Brain microvascular endothelial cell (primary cell): ENCODE results near the gene CADM4.

Experiments used
- DNase-seq: peaks from one replicate; pipeline ENCODE4 v3.0.0-alpha.2; 2020
- H3K27ac ChIP-seq: fragments of 250-450 bp; sonication (Bioruptor Pico); 2 replicates; pipeline ENCODE4 v1.5.1; 2020; ENCODE audit warnings: mild to moderate bottlenecking, moderate library complexity
- H3K27me3 ChIP-seq: fragments of 250-450 bp; sonication (Bioruptor Pico); replicated peaks from 2 replicates; pipeline ENCODE4 v1.5.1; 2020; ENCODE audit warnings: mild to moderate bottlenecking
- H3K36me3 ChIP-seq: fragments of 250-450 bp; sonication (Bioruptor Pico); replicated peaks from 2 replicates; pipeline ENCODE4 v1.5.1; 2020; ENCODE audit warnings: mild to moderate bottlenecking
- H3K4me3 ChIP-seq: 2 replicates; pipeline ENCODE4 v1.5.1; 2011; ENCODE audit warnings: low read depth, mild to moderate bottlenecking, control low read depth, low read length, moderate library complexity
- in situ Hi-C: cut with HindIII; loops from 2 replicates; pipeline ENCODE4 v1.10.0; 2017; ENCODE audit warnings: low sequenced_read_pairs, low pct_ligation_motif_present
- TF ChIP-seq, protein P1 (sequence below): IDR thresholded peaks from 2 replicates; pipeline ENCODE4 v1.5.1; 2011; ENCODE audit warnings: low read depth, mild to moderate bottlenecking, moderate library complexity, low read length, control low read depth, inconsistent platforms; ENCODE audit errors: missing control alignments

CADM4 gene

DNA sequence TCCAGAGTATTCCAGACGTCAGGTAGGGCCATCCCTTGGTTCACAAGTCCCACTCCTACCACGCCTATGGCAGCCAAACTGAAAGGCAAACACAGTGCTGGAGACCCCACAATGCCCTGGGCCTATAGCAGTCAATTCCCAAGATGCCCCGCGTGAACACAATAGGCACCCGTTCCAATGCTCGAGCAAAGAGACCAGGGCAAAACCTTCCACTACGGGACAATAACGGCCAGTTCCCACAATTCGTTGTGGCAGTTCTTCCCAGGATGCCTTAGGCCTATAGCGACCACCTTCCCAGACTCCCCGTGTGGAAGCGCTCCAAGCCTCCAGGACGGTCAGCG is 20.8 kb downstream of the CADM4 start:
- peak; percentile 36 for DNase-seq
- Histone ChIP-seq H3K27ac (peak overlapping the region; percentile 90), H3K36me3 (no peaks in the 10 kb centered on the region), H3K4me3 (peak overlapping the region; percentile 79), H3K27me3 (no peaks in the 10 kb centered on the region)
- in situ Hi-C loops, result no loop called here
- TF ChIP-seq, protein P1, sequence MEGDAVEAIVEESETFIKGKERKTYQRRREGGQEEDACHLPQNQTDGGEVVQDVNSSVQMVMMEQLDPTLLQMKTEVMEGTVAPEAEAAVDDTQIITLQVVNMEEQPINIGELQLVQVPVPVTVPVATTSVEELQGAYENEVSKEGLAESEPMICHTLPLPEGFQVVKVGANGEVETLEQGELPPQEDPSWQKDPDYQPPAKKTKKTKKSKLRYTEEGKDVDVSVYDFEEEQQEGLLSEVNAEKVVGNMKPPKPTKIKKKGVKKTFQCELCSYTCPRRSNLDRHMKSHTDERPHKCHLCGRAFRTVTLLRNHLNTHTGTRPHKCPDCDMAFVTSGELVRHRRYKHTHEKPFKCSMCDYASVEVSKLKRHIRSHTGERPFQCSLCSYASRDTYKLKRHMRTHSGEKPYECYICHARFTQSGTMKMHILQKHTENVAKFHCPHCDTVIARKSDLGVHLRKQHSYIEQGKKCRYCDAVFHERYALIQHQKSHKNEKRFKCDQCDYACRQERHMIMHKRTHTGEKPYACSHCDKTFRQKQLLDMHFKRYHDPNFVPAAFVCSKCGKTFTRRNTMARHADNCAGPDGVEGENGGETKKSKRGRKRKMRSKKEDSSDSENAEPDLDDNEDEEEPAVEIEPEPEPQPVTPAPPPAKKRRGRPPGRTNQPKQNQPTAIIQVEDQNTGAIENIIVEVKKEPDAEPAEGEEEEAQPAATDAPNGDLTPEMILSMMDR, result no peak

DNA sequence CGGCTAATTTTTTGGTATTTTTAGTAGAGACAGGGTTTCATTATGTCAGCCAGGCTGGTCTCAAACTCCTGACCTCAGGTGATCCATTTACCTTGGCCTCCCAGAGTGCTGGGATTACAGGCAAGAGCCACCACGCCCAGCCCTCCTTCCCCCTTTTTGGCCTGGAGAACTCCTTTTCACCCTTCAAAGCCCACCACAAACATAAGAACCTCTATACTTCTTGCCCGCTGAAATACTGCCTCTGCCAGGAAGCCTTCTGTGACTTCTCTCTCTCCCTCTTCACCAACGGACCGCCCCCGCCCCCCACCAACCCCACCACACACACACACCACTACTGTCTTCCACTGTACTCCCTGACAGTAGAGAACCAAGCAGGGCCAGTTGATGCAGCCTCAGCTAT is 22.7 kb downstream of the CADM4 start:
- H3K4me3 ChIP-seq, result no peak overlapping the region
- H3K27ac ChIP-seq, result no peak overlapping the region
- DNase-seq, result no peak
- H3K36me3 ChIP-seq, result no peaks in the 10 kb centered on the region
- no peaks in the 10 kb centered on the region for H3K27me3 ChIP-seq
- in situ Hi-C loops, result no loop called here
- TF ChIP-seq, protein P1, result no peak

DNA sequence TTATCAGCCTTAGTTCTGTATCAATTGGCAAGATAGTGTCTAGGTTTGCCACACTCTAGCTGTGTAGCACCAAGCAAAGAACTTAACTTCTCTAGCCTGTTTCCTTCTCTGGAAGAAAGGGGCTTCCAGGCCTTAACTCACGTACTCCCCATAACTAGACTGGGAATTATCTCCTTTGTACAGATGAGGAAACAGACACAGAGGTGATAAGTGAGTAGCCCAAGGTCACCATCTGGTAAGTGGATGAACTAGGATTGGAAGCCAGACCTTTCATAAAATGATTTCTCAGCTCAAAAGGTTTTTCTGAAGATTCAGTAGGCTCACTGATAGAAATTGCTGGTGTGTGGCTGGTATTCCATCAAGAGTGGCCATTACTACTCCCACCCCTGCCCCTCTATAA is 23.3 kb downstream of the CADM4 start:
- in situ Hi-C loops, result no loop called here
- no peak overlapping the region for H3K27ac ChIP-seq
- no peak overlapping the region for H3K4me3 ChIP-seq
- no peak for DNase-seq
- no peaks in the 10 kb centered on the region for H3K36me3 ChIP-seq
- no peaks in the 10 kb centered on the region for H3K27me3 ChIP-seq
- TF ChIP-seq, protein P1, result no peak

DNA sequence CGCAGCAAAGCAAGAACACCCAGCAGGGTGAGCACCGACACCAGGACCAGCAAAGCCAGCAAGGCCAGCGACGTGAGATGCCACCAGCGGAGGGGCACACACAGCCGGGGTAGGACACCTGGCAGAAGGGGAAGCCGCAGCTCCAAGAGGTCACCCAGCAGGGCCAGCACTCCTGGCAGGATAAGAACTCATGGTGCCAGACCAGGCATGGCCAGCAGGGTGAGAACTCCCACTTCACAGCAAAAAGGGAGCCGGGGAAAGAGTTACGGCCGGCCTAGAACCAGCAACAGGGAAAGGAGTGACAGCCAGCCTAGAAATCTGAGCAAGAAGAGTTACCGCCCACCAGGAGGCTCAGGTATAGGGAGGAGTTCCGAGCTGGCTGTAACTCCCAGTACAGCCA is 27.3 kb downstream of the CADM4 start:
- DNase-seq, result no peak
- Histone ChIP-seq H3K27me3 (no peaks in the 10 kb centered on the region), H3K36me3 (peaks cover 8% of the 10 kb centered on the region), H3K4me3 (no peak overlapping the region), H3K27ac (no peak overlapping the region)
- in situ Hi-C loops, result no loop called here
- TF ChIP-seq, protein P1, result peak; percentile 12

DNA sequence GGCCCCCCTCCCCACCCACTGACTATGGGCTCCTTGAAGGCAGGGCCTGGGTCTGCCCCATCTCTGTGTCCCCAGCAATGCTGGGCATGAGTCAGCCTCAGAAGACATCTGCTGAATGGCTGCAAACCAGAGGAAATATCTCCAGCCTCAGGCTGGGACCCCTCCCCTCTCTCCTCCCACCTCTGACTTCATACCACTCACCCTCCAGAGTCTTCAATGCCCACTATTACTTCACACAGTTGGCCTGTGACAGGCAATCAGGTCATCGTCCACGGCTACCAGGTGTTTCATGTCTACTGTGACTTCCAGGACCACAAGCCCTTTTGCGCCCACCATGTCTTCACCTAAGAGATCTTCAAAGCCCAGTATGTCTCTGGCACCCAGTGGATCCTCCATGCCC is 27.9 kb downstream of the CADM4 start, which contains the start of gene SRRM5:
Gene SRRM5 (plus strand): TSS at position 301 of the 400 bp plus-strand sequence. CDS start 34 bp downstream, at position 335.
- Histone ChIP-seq H3K27me3 (no peaks in the 10 kb centered on the region), H3K4me3 (no peak within 1 kb of the TSS), H3K36me3 (peaks cover 10% of the 10 kb centered on the region), H3K27ac (peak within 1 kb of the TSS; percentile 35)
- TF ChIP-seq, protein P1, result no peak
- in situ Hi-C loops, result no loop called here
- DNase-seq, result no peak

DNA sequence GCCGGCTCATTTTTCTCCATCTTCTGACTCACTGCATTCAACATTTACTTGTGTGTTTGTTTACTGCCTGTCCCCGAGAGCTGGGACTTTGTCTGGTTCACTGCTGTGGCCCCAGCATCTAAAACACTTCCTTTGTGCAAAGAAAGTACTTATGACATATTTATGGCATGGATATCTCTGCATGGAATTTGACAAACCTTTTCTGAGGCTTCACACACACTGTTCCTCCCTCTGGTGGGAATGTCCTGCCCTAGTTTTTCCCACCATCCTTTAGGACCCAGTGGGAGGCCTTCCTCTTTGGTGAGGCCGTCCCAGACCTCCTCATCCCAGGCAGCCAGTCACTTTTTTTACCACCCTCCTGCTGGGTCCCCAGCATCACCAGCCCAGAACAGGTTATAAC is 29.2 kb downstream of the CADM4 start:
- Histone ChIP-seq H3K36me3 (peaks cover 11% of the 10 kb centered on the region), H3K4me3 (no peak overlapping the region), H3K27me3 (no peaks in the 10 kb centered on the region), H3K27ac (peak overlapping the region; percentile 35)
- peak; percentile 57 for DNase-seq
- TF ChIP-seq, protein P1, result no peak
- in situ Hi-C loops, result no loop called here
